Measurements from ENCODE around the gene RPL38.

GRCh38 chr17:74163836-74164235, 39.6 kb upstream of the RPL38 start:
- TF ChIP-seq POLR2A (IDR thresholded peaks at IDR 0.05; ENCODE audit: low read length) (no peak), GATA1 (IDR thresholded peaks at IDR 0.05; ENCODE audit: low read depth, low read length) (no peak)
